Trophoblast cell (in vitro differentiated cells and primary cell): Measurements from ENCODE around the gene GLOD5.

Source experiments
- DNase-seq, 2 donors: peaks; one replicate each; pipeline ENCODE4 v3.0.0-alpha.2; 2016
- H2AFZ ChIP-seq: 2 replicates; pipeline ENCODE4 v1.6.1; 2013; ENCODE audit warnings: low read length, moderate library complexity, mild to moderate bottlenecking; ENCODE audit not compliant: insufficient read depth, poor library complexity
- H2AK5ac ChIP-seq: 2 replicates; pipeline ENCODE4 v1.6.1; 2013; ENCODE audit warnings: mild to moderate bottlenecking, low read length
- H2BK120ac ChIP-seq: 2 replicates; pipeline ENCODE4 v1.6.1; 2013; ENCODE audit warnings: low read length, mild to moderate bottlenecking, moderate library complexity; ENCODE audit not compliant: insufficient read depth, poor library complexity
- H2BK12ac ChIP-seq: 2 replicates; pipeline ENCODE4 v1.6.1; 2013; ENCODE audit warnings: mild to moderate bottlenecking, low read length, moderate library complexity
- H2BK5ac ChIP-seq: 2 replicates; pipeline ENCODE4 v1.6.1; 2013; ENCODE audit warnings: low read length, low read depth, moderate library complexity, mild to moderate bottlenecking; ENCODE audit not compliant: poor library complexity
- H3K14ac ChIP-seq: 2 replicates; pipeline ENCODE4 v1.6.1; 2013; ENCODE audit warnings: mild to moderate bottlenecking, low read length
- H3K18ac ChIP-seq: 2 replicates; pipeline ENCODE4 v1.6.1; 2013; ENCODE audit warnings: mild to moderate bottlenecking, low read length
- H3K23ac ChIP-seq: 2 replicates; pipeline ENCODE4 v1.6.1; 2013; ENCODE audit warnings: low read length
- H3K27ac ChIP-seq: 2 replicates; pipeline ENCODE4 v1.5.1; 2013; ENCODE audit warnings: low read depth, mild to moderate bottlenecking, inconsistent platforms, low read length, moderate library complexity
- H3K27me3 ChIP-seq: 2 replicates; pipeline ENCODE4 v1.6.1; 2013; ENCODE audit warnings: inconsistent platforms, mild to moderate bottlenecking, low read length, moderate library complexity; ENCODE audit not compliant: insufficient read depth
- H3K36me3 ChIP-seq, 2 experiments: 1 replicate in 1 of 2; 2 replicates in 1 of 2; pipeline ENCODE4 v1.6.1; 2013; ENCODE audit warnings: low read length in 2 of 2, mild to moderate bottlenecking in 2 of 2, moderate library complexity in 1 of 2; ENCODE audit not compliant: insufficient read depth in 2 of 2, control insufficient read depth in 1 of 2
- H3K4ac ChIP-seq: 2 replicates; pipeline ENCODE4 v1.6.1; 2013; ENCODE audit warnings: low read depth, mild to moderate bottlenecking, low read length, moderate library complexity
- H3K4me1 ChIP-seq, 2 experiments: 1 replicate in 1 of 2; 2 replicates in 1 of 2; pipeline ENCODE4 v1.6.1; 2013; ENCODE audit warnings: low read length in 2 of 2, mild to moderate bottlenecking in 2 of 2, moderate library complexity in 1 of 2; ENCODE audit not compliant: insufficient read depth in 2 of 2, control insufficient read depth in 1 of 2
- H3K4me2 ChIP-seq: 2 replicates; pipeline ENCODE4 v1.6.1; 2013; ENCODE audit warnings: inconsistent platforms, mild to moderate bottlenecking, low read length, moderate library complexity
- H3K4me3 ChIP-seq: 2 replicates; pipeline ENCODE4 v1.5.1; 2013; ENCODE audit warnings: mild to moderate bottlenecking, low read depth, low read length, inconsistent platforms
- H3K79me1 ChIP-seq: one replicate; pipeline ENCODE4 v1.6.1; 2013; ENCODE audit warnings: low read length
- H3K79me2 ChIP-seq: 2 replicates; pipeline ENCODE4 v1.6.1; 2013; ENCODE audit warnings: low read length, mild to moderate bottlenecking; ENCODE audit not compliant: control insufficient read depth, insufficient read depth, poor library complexity
- H3K9ac ChIP-seq: 2 replicates; pipeline ENCODE4 v1.6.1; 2013; ENCODE audit warnings: mild to moderate bottlenecking, low read length
- H3K9me3 ChIP-seq: 2 replicates; pipeline ENCODE4 v1.6.1; 2013; ENCODE audit warnings: low read depth, mild to moderate bottlenecking, control low read depth, inconsistent platforms, low read length; ENCODE audit not compliant: insufficient read depth
- H4K12ac ChIP-seq: 2 replicates; pipeline ENCODE4 v1.6.1; 2013; ENCODE audit warnings: low read depth, mild to moderate bottlenecking, low read length, moderate library complexity
- H4K8ac ChIP-seq: 2 replicates; pipeline ENCODE4 v1.6.1; 2013; ENCODE audit warnings: low read depth, mild to moderate bottlenecking, low read length, moderate library complexity
- H4K91ac ChIP-seq: one replicate; pipeline ENCODE4 v1.6.1; 2013; ENCODE audit warnings: low read depth, mild to moderate bottlenecking, low read length, moderate library complexity
- WGBS: extraction: QIAGEN DNeasy Blood & Tissue Kit; methylation state at CpG from one replicate; pipeline ENCODE4 v1.1.7; 2013; ENCODE audit warnings: missing lambda C conversion rate; ENCODE audit not compliant: insufficient read length, insufficient coverage; ENCODE audit errors: extremely low coverage; 5-methylcytosine and 5-hydroxymethylcytosine counted together

Gene GLOD5

DNA sequence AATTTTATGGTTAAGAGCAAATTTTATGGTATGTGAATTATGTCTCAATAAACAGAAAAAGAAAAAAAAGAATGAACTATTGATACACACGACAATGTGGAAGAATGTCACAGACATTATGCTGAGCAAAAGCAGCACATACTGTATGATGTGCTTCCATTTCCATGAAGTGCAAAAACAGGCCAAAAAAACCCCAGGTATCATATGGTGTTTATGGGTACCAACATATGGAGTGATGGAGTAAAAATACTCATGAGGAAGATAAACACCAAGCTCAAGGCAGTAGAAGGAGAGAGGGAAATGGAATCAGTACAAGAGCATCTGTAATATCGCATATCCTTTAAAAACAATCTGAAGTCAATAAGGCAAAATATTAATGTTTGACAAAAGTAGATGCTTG is 20.7 kb downstream of the GLOD5 start:
- no peak for DNase-seq
- Histone ChIP-seq H2BK5ac (no peak overlapping the region), H3K79me2 (no peaks in the 10 kb centered on the region), H3K27ac (no peak overlapping the region), H3K4me3 (no peak overlapping the region), H3K79me1 (no peaks in the 10 kb centered on the region), H2BK120ac (no peak overlapping the region), H3K4me1 (no peaks in the 10 kb centered on the region), H3K36me3 (no peaks in the 10 kb centered on the region), H4K91ac (no peak overlapping the region), H3K27me3 (no peaks in the 10 kb centered on the region), H3K9me3 (no peaks in the 10 kb centered on the region), H3K9ac (no peak overlapping the region), H3K14ac (no peak overlapping the region), H4K8ac (no peak overlapping the region), H2AFZ (no peak overlapping the region), H2BK12ac (no peak overlapping the region), H3K23ac (no peak overlapping the region), H4K12ac (no peak overlapping the region), H2AK5ac (no peak overlapping the region), H3K18ac (no peak overlapping the region), H3K4ac (no peak overlapping the region), H3K4me2 (no peak overlapping the region)
- no CpG with 5 or more reads among the region's 2 CpGs for WGBS

DNA sequence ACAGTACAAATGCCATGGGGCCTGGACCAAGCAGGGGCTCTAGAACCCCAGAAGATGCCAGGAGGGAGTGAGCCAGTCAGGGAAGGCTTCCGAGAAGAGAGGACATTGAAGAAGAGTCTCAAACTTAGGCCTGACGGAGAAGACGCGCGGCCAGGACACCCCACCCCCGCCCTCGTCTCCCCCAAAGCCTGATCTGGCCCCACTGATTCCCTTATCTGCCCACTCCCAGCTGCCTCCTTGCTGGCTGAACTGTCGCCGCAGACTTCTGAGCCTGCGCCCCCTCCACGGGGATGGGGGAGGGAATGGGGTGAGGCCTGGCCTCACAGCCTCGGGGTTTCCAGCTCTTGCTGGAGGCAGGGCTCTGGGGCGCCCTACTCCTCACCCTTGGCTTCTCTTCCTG is 21.2 kb downstream of the GLOD5 start:
- Histone ChIP-seq H3K79me2 (no peaks in the 10 kb centered on the region), H4K8ac (no peak overlapping the region), H3K18ac (no peak overlapping the region), H3K9ac (no peak overlapping the region), H2BK120ac (no peak overlapping the region), H2BK5ac (no peak overlapping the region), H2AK5ac (no peak overlapping the region), H3K27me3 (no peaks in the 10 kb centered on the region), H3K27ac (no peak overlapping the region), H3K14ac (no peak overlapping the region), H4K91ac (no peak overlapping the region), H3K79me1 (no peaks in the 10 kb centered on the region), H4K12ac (no peak overlapping the region), H3K36me3 (no peaks in the 10 kb centered on the region), H3K4me1 (no peaks in the 10 kb centered on the region), H3K4me2 (no peak overlapping the region), H2AFZ (no peak overlapping the region), H2BK12ac (no peak overlapping the region), H3K23ac (no peak overlapping the region), H3K4me3 (no peak overlapping the region), H3K4ac (no peak overlapping the region), H3K9me3 (no peaks in the 10 kb centered on the region)
- no peak for DNase-seq
- no CpG with 5 or more reads among the region's 13 CpGs for WGBS

DNA sequence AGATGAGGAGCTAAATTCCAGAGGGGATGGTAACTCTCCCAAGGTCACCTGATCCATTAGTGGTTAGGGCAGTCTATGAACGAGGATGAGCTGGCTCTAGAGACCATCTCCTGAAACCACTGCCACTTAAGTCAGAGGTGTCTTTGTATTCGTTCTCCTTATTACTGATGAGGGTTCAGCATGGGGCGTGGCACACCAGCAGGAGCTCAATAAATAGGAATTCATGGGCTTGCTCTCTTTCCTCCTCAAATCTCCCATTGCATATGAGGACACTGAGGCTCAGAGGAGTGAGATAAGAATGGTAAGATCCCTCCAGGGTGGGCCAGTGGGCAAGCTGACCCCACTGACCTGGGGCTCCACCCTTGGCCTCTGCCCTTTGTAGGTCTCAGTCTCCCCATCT is 23.2 kb downstream of the GLOD5 start:
- Histone ChIP-seq H2BK120ac (no peak overlapping the region), H3K4me1 (no peaks in the 10 kb centered on the region), H3K18ac (no peak overlapping the region), H2AFZ (no peak overlapping the region), H3K79me2 (no peaks in the 10 kb centered on the region), H2BK5ac (no peak overlapping the region), H4K8ac (no peak overlapping the region), H3K4me2 (no peak overlapping the region), H3K9ac (no peak overlapping the region), H3K27ac (no peak overlapping the region), H4K12ac (no peak overlapping the region), H3K36me3 (no peaks in the 10 kb centered on the region), H2AK5ac (no peak overlapping the region), H3K4me3 (no peak overlapping the region), H4K91ac (no peak overlapping the region), H3K9me3 (no peaks in the 10 kb centered on the region), H3K27me3 (no peaks in the 10 kb centered on the region), H3K4ac (no peak overlapping the region), H3K79me1 (no peaks in the 10 kb centered on the region), H2BK12ac (no peak overlapping the region), H3K23ac (no peak overlapping the region), H3K14ac (no peak overlapping the region)
- no CpG with 5 or more reads among the region's 3 CpGs for WGBS
- no peak for DNase-seq

DNA sequence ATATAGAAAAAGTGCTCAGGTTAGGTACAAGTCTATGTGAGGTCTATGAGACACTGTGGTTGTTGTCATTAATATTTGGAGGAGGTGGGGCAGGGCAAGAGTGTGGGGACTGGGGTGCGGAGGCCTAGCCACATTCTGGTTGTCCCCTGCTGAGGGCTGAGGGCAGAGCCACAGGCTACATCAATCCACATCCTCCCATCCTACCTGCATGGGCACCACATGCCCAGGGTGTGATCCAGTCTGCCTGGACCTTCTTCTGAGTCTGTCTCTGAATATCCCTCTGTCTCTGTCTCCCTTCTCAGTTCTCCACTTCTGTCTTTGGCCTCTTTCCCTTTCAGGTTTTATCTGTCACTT is 23.6 kb downstream of the GLOD5 start:
- Histone ChIP-seq H3K4me3 (no peak overlapping the region), H3K79me1 (no peaks in the 10 kb centered on the region), H3K23ac (no peak overlapping the region), H3K79me2 (no peaks in the 10 kb centered on the region), H4K12ac (no peak overlapping the region), H3K9me3 (no peaks in the 10 kb centered on the region), H2BK120ac (no peak overlapping the region), H3K9ac (no peak overlapping the region), H3K18ac (no peak overlapping the region), H3K14ac (no peak overlapping the region), H3K27me3 (no peaks in the 10 kb centered on the region), H3K36me3 (no peaks in the 10 kb centered on the region), H2AK5ac (no peak overlapping the region), H3K27ac (no peak overlapping the region), H3K4me1 (no peaks in the 10 kb centered on the region), H2BK5ac (no peak overlapping the region), H2BK12ac (no peak overlapping the region), H3K4me2 (no peak overlapping the region), H2AFZ (no peak overlapping the region), H3K4ac (no peak overlapping the region), H4K91ac (no peak overlapping the region), H4K8ac (no peak overlapping the region)
- no CpG with 5 or more reads among the region's 1 CpG for WGBS
- DNase-seq = no peak
